GM23338 (cell line): ENCODE results near the gene CAPN14. TPM values are rescaled to one million over a fixed set of nuclear protein-coding genes. Genes with fewer than 3 reads are reported as not detected.

Experiments
- ATAC-seq: fragments of 200-7000 bp; cut with Tn5 transposase; 3 replicates; pipeline ENCODE4 v1.9.1; 2020
- DNase-seq: peaks from one replicate; pipeline ENCODE4 v3.0.0-alpha.2; 2015; ENCODE audit warnings: low spot score
- H2AFZ ChIP-seq: fragments of 200-600 bp; sonication (generic); 2 replicates; pipeline ENCODE4 v1.8.0; 2016; ENCODE audit warnings: antibody characterized with exemption, mild to moderate bottlenecking, moderate library complexity
- H3F3A ChIP-seq: fragments of 200-600 bp; sonication (generic); replicated peaks from 2 replicates; pipeline ENCODE4 v1.8.0; 2017; ENCODE audit warnings: antibody characterized with exemption, mixed run types, low read depth
- H3K27ac ChIP-seq: fragments of 200-600 bp; sonication (generic); 2 replicates; pipeline ENCODE4 v1.6.1; 2016; ENCODE audit warnings: low read depth
- H3K27me3 ChIP-seq: fragments of 200-600 bp; sonication (generic); 2 replicates; pipeline ENCODE4 v1.8.0; 2016; ENCODE audit warnings: mild to moderate bottlenecking, mixed run types, moderate library complexity; ENCODE audit not compliant: insufficient read depth
- H3K36me3 ChIP-seq: fragments of 200-600 bp; sonication (generic); 2 replicates; pipeline ENCODE4 v1.8.0; 2016; ENCODE audit warnings: mild to moderate bottlenecking; ENCODE audit not compliant: insufficient read depth
- H3K4me1 ChIP-seq: fragments of 200-600 bp; sonication (generic); 2 replicates; pipeline ENCODE4 v1.8.0; 2016; ENCODE audit warnings: mild to moderate bottlenecking, moderate library complexity; ENCODE audit not compliant: insufficient read depth
- H3K4me2 ChIP-seq: fragments of 200-600 bp; sonication (generic); 2 replicates; pipeline ENCODE4 v1.7.1; 2017; ENCODE audit warnings: mixed run types
- H3K4me3 ChIP-seq: fragments of 200-600 bp; sonication (generic); 2 replicates; pipeline ENCODE4 v1.6.1; 2016; ENCODE audit warnings: mixed run types
- H3K79me2 ChIP-seq: fragments of 200-600 bp; sonication (generic); replicated peaks from 2 replicates; pipeline ENCODE4 v1.8.0; 2017; ENCODE audit warnings: mild to moderate bottlenecking; ENCODE audit not compliant: insufficient read depth
- H3K9me2 ChIP-seq: fragments of 200-600 bp; sonication (generic); 2 replicates; pipeline ENCODE4 v1.8.0; 2017; ENCODE audit not compliant: insufficient read depth
- H4K20me1 ChIP-seq: fragments of 200-600 bp; sonication (generic); replicated peaks from 2 replicates; pipeline ENCODE4 v1.8.0; 2017; ENCODE audit warnings: mild to moderate bottlenecking; ENCODE audit not compliant: insufficient read depth
- H3K27ac Mint-ChIP-seq: 2 replicates; pipeline ENCODE4 v1.8.0; 2020; ENCODE audit warnings: inconsistent platforms, mild to moderate bottlenecking, moderate library complexity, mixed read lengths
- H3K27me3 Mint-ChIP-seq: 3 replicates; pipeline ENCODE4 v1.8.0; 2022; ENCODE audit warnings: low read depth, mild to moderate bottlenecking, moderate library complexity, mixed read lengths, inconsistent platforms; ENCODE audit not compliant: insufficient read depth, poor library complexity
- H3K36me3 Mint-ChIP-seq: 3 replicates; pipeline ENCODE4 v1.8.0; 2021; ENCODE audit warnings: low read depth, mild to moderate bottlenecking, inconsistent platforms, moderate library complexity, mixed read lengths
- H3K4me1 Mint-ChIP-seq: 3 replicates; pipeline ENCODE4 v1.8.0; 2020; ENCODE audit warnings: mild to moderate bottlenecking, inconsistent platforms, mixed read lengths
- H3K4me3 Mint-ChIP-seq: 3 replicates; pipeline ENCODE4 v1.8.0; 2021; ENCODE audit warnings: moderate library complexity, mild to moderate bottlenecking, inconsistent platforms, mixed read lengths
- H3K9me3 Mint-ChIP-seq: 3 replicates; pipeline ENCODE4 v1.8.0; 2020; ENCODE audit warnings: moderate library complexity, mild to moderate bottlenecking, inconsistent platforms, mixed read lengths
- CTCF ChIP-seq, 2 experiments: fragments of 200-600 bp in 1 of 2; sonication (generic) in 1 of 2; conservative IDR thresholded peaks; 2 replicates each; pipeline versions ENCODE4 v1.5.1 to v1.6.1; 2016 to 2017; ENCODE audit warnings: antibody characterized with exemption in 2 of 2, low read depth in 2 of 2, mild to moderate bottlenecking in 2 of 2, moderate library complexity in 1 of 2
- ETS1 ChIP-seq: IDR thresholded peaks from 2 replicates; pipeline ENCODE4 v1.6.1; 2016; ENCODE audit warnings: antibody characterized with exemption
- EZH2 ChIP-seq: fragments of 200-600 bp; sonication (generic); IDR thresholded peaks from one replicate; pipeline ENCODE4 v1.8.0; 2017; ENCODE audit warnings: antibody characterized with exemption, mild to moderate bottlenecking, low read depth; ENCODE audit not compliant: unreplicated experiment
- EZH2phosphoT487 ChIP-seq: fragments of 200-600 bp; sonication (generic); IDR thresholded peaks from one replicate; pipeline ENCODE4 v1.8.1; 2018; ENCODE audit warnings: antibody characterized with exemption; ENCODE audit not compliant: unreplicated experiment
- POLR2AphosphoS5 ChIP-seq: IDR thresholded peaks from 2 replicates; pipeline ENCODE4 v1.6.1; 2016; ENCODE audit warnings: antibody characterized with exemption, low read depth
- REST ChIP-seq: IDR thresholded peaks from one replicate; pipeline ENCODE4 v1.6.1; 2018; ENCODE audit warnings: antibody characterized with exemption; ENCODE audit not compliant: unreplicated experiment
- ZNF462 ChIP-seq: fragments of 250-450 bp; sonication (Bioruptor Pico); IDR thresholded peaks from 2 replicates; pipeline ENCODE4 v1.5.0; 2020; ENCODE audit warnings: mild to moderate bottlenecking, moderate library complexity
- polyA plus RNA-seq: library from polyadenylated mRNA; unstranded; fragments of >200 nt; fragmentation: Nextera tagmentation; extraction: Ambion mirVana; gene quantifications from 2 replicates; pipeline ENCODE4 v1.2.1, GENCODE V29; 2016
- total RNA-seq: library from RNA; depleted of rRNA; stranded (reverse); fragments of >200 nt; shearing (Covaris generic); gene quantifications from 2 replicates; pipeline ENCODE4 v1.2.3, GENCODE V29; 2014

Gene CAPN14
- total and polyA plus RNA-seq, 2 experiments from 2014 or later = 0.15 TPM; not detected in 1

GRCh38 chr2:31251851-31252250, 34.5 kb upstream of the CAPN14 start:
- Mint-ChIP-seq H3K27ac (no peak overlapping the region), H3K27me3 (peaks cover 12% of the 10 kb centered on the region), H3K4me3 (no peak overlapping the region), H3K9me3 (no peaks in the 10 kb centered on the region), H3K4me1 (peaks cover 30% of the 10 kb centered on the region), H3K36me3 (peaks cover 3% of the 10 kb centered on the region; the same call in 1 of the 3 replicates)
- Histone ChIP-seq H3K4me3 (no peak overlapping the region), H3K27ac (no peak overlapping the region), H3K36me3 (no peaks in the 10 kb centered on the region), H3K27me3 (no peaks in the 10 kb centered on the region), H3K79me2 (no peaks in the 10 kb centered on the region), H3K9me2 (no peaks in the 10 kb centered on the region), H3F3A (no peaks in the 10 kb centered on the region), H4K20me1 (no peaks in the 10 kb centered on the region), H3K4me2 (no peak overlapping the region), H2AFZ (no peak overlapping the region), H3K4me1 (peaks cover 8% of the 10 kb centered on the region)
- DNase-seq (no peak), ATAC-seq (no peak)
- TF ChIP-seq ETS1 (no peak), EZH2phosphoT487 (no peak)

- peaks cover 3% of the 10 kb centered on the region; the same call in 1 of the 2 replicates for H3K4me1 ChIP-seq
- peaks cover 3% of the 10 kb centered on the region; the same call in 1 of the 3 replicates for H3K36me3 Mint-ChIP-seq
- H3K4me1 Mint-ChIP-seq = peaks cover 24% of the 10 kb centered on the region
- H4K20me1 ChIP-seq = no peaks in the 10 kb centered on the region
- no peak overlapping the region for H2AFZ ChIP-seq
- ATAC-seq (no peak), DNase-seq (no peak)
- H3K27me3 Mint-ChIP-seq = peaks cover 9% of the 10 kb centered on the region
- no peaks in the 10 kb centered on the region for H3K9me2 ChIP-seq
- no peaks in the 10 kb centered on the region for H3F3A ChIP-seq
- H3K36me3 ChIP-seq = no peaks in the 10 kb centered on the region
- no peak overlapping the region for H3K27ac ChIP-seq
- H3K4me3 Mint-ChIP-seq = no peak overlapping the region
- no peaks in the 10 kb centered on the region for H3K27me3 ChIP-seq
- no peak overlapping the region for H3K4me2 ChIP-seq
- no peak overlapping the region; the same call in 1 of the 2 replicates for H3K27ac Mint-ChIP-seq
- H3K4me3 ChIP-seq = no peak overlapping the region
- H3K9me3 Mint-ChIP-seq = no peaks in the 10 kb centered on the region
- no peaks in the 10 kb centered on the region for H3K79me2 ChIP-seq
- TF ChIP-seq ETS1 (no peak), POLR2AphosphoS5 (no peak), REST (no peak), CTCF (conservative IDR thresholded peaks at IDR 0.05; ENCODE audit: low read depth in 2 of 2) (no peak), ZNF462 (CRISPR knock-in tag) (no peak), EZH2phosphoT487 (no peak), EZH2 (no peak)
These were observed 33.7 kb upstream of the CAPN14 start for GRCh38 chr2:31251018-31251417.
